Omental fat pad (tissue), 4 donors: ENCODE data around the gene RAB28. TPM values are rescaled to one million over a fixed set of nuclear protein-coding genes. Genes with fewer than 3 reads are reported as not detected.
A peak's percentile ranks its signal among the peaks of the same experiment; 100 is the strongest.

ENCODE experiments used
- ATAC-seq: fragments of 150-250 bp; one replicate; pipeline ENCODE4 v1.9.1; 2016; ENCODE audit warnings: mild to moderate bottlenecking, moderate library complexity; ENCODE audit not compliant: low FRiP score
- DNase-seq: peaks from one replicate; pipeline ENCODE4 v3.0.0-alpha.2; 2019; ENCODE audit warnings: low spot score
- CTCF ChIP-seq, 3 donors: fragments of 450-650 bp; IDR thresholded peaks; one replicate each; pipeline ENCODE4 v1.5.1; 2016 to 2017; ENCODE audit warnings: antibody characterized with exemption in 3 of 3, mild to moderate bottlenecking in 3 of 3, moderate library complexity in 2 of 3
- total RNA-seq, 4 donors: library from RNA; depleted of rRNA; stranded (reverse); fragments of >200 nt; gene quantifications; one replicate each; pipeline ENCODE4 v1.1.0, GENCODE V29; 2016

RAB28 gene
- total RNA-seq: 10 to 100 TPM; 11.9 to 34.0 (median 17.9) TPM

- no peak for TF ChIP-seq CTCF (IDR thresholded peaks at IDR 0.05)
- ATAC-seq (peak; percentile 99), DNase-seq (peak; percentile 86)
Measured at GRCh38 chr4:13484122-13484748, at the start of gene RAB28. Gene RAB28 (minus strand): TSS chr4:13484340.

- no peak for TF ChIP-seq CTCF (IDR thresholded peaks at IDR 0.05)
- DNase-seq: no peak
- ATAC-seq: no peak
Measured at GRCh38 chr4:13531625-13531998, 47.5 kb upstream of the RAB28 start.

- DNase-seq: no peak
- TF ChIP-seq CTCF (IDR thresholded peaks at IDR 0.05): no peak
- no peak for ATAC-seq
Measured at GRCh38 chr4:13530823-13531624, 46.9 kb upstream of the RAB28 start.

- DNase-seq (no peak), ATAC-seq (no peak)
- TF ChIP-seq CTCF (IDR thresholded peaks at IDR 0.05): no peak
Measured at GRCh38 chr4:13529128-13529919, 45.2 kb upstream of the RAB28 start.

- no peak for TF ChIP-seq CTCF (IDR thresholded peaks at IDR 0.05)
- ATAC-seq (no peak), DNase-seq (no peak)
Measured at GRCh38 chr4:13528821-13529127, 44.6 kb upstream of the RAB28 start.

- no peak for TF ChIP-seq CTCF (IDR thresholded peaks at IDR 0.05)
- ATAC-seq (no peak), DNase-seq (no peak)
Measured at GRCh38 chr4:13527981-13528820, 44.1 kb upstream of the RAB28 start.
